GM12878 (cell line): ENCODE results near the gene FERMT3. TPM values are rescaled to one million over a fixed set of nuclear protein-coding genes. Genes with fewer than 3 reads are reported as not detected.

Experiments used
- ATF2 ChIP-seq: IDR thresholded peaks from 2 replicates; pipeline ENCODE4 v1.6.1; 2012; ENCODE audit warnings: low read length, inconsistent platforms
- ATF7 ChIP-seq: fragments of 450-650 bp; IDR thresholded peaks from 2 replicates; pipeline ENCODE4 v1.6.1; 2016; ENCODE audit warnings: low read depth, mild to moderate bottlenecking
- BACH1 ChIP-seq: fragments of 450-650 bp; IDR thresholded peaks from 2 replicates; pipeline ENCODE4 v1.6.1; 2017; ENCODE audit warnings: mild to moderate bottlenecking, borderline replicate concordance
- BMI1 ChIP-seq: fragments of 450-650 bp; IDR thresholded peaks from 2 replicates; pipeline ENCODE4 v1.6.1; 2016; ENCODE audit warnings: mild to moderate bottlenecking, moderate library complexity, borderline replicate concordance
- CTCF ChIP-seq, 3 experiments: IDR thresholded peaks in 2 of 3; conservative IDR thresholded peaks in 1 of 3; 2 replicates each; pipeline ENCODE4 v1.5.1; 2011; ENCODE audit warnings: low read depth in 3 of 3, low read length in 3 of 3, mild to moderate bottlenecking in 3 of 3, control low read depth in 2 of 3, moderate library complexity in 2 of 3, inconsistent platforms in 1 of 3, mixed read lengths in 1 of 3; ENCODE audit not compliant: control insufficient read depth in 2 of 3, insufficient read depth in 1 of 3; ENCODE audit errors: extremely low read depth in 1 of 3
- E2F4 ChIP-seq: IDR thresholded peaks from 2 replicates; pipeline ENCODE4 v1.6.1; 2012; ENCODE audit warnings: low read depth, low read length, improper control_type of control experiment
- FOXM1 ChIP-seq: IDR thresholded peaks from 2 replicates; pipeline ENCODE4 v1.6.1; 2012; ENCODE audit warnings: low read depth, mild to moderate bottlenecking, inconsistent platforms, low read length, moderate library complexity
- GABPA ChIP-seq: IDR thresholded peaks from 2 replicates; pipeline ENCODE4 v1.6.1; 2014; ENCODE audit warnings: antibody characterized with exemption, low read depth, mild to moderate bottlenecking, inconsistent platforms
- IKZF2 ChIP-seq, 2 experiments: fragments of 450-650 bp; IDR thresholded peaks; 2 replicates each; pipeline ENCODE4 v1.6.1; 2017; ENCODE audit warnings: mild to moderate bottlenecking in 2 of 2, moderate library complexity in 2 of 2
- MAX ChIP-seq: IDR thresholded peaks from 2 replicates; pipeline ENCODE4 v1.6.1; 2012; ENCODE audit warnings: low read depth, low read length, improper control_type of control experiment
- NFYB ChIP-seq: IDR thresholded peaks from 2 replicates; pipeline ENCODE4 v1.6.1; 2011; ENCODE audit warnings: low read depth, mild to moderate bottlenecking, low read length, improper control_type of control experiment, moderate library complexity; ENCODE audit not compliant: insufficient read depth
- RCOR1 ChIP-seq: conservative IDR thresholded peaks from 2 replicates; pipeline ENCODE4 v1.6.1; 2012; ENCODE audit warnings: low read depth, low read length, improper control_type of control experiment
- RELB ChIP-seq: fragments of 450-650 bp; IDR thresholded peaks from 2 replicates; pipeline ENCODE4 v1.6.1; 2017; ENCODE audit warnings: low read depth, mild to moderate bottlenecking, moderate library complexity
- SIN3A ChIP-seq: IDR thresholded peaks from 2 replicates; pipeline ENCODE4 v1.6.1; 2012; ENCODE audit warnings: low read depth, low read length, improper control_type of control experiment
- SMAD5 ChIP-seq: IDR thresholded peaks from 2 replicates; pipeline ENCODE4 v1.6.1; 2016; ENCODE audit warnings: antibody characterized with exemption, low read depth
- SMC3 ChIP-seq: IDR thresholded peaks from 2 replicates; pipeline ENCODE4 v1.6.1; 2011; ENCODE audit warnings: low read length, improper control_type of control experiment, borderline replicate concordance
- SPI1 ChIP-seq: IDR thresholded peaks from 2 replicates; pipeline ENCODE4 v1.6.1; 2011; ENCODE audit warnings: low read depth, mild to moderate bottlenecking, low read length, moderate library complexity, borderline replicate concordance; ENCODE audit not compliant: insufficient read depth
- TAF1 ChIP-seq: IDR thresholded peaks from 2 replicates; pipeline ENCODE4 v1.6.1; 2011; ENCODE audit warnings: mild to moderate bottlenecking, low read depth, low read length, borderline replicate concordance
- polyA plus RNA-seq, 11 experiments: library from polyadenylated mRNA; depleted of rRNA in 4 of 11; unstranded in 6 of 11; stranded (reverse) in 5 of 11; fragments of >200 nt; fragmentation: Nextera tagmentation in 4 of 11; fragmentation: Illumina TruSeq in 1 of 11; extraction: Ambion mirVana in 4 of 11; extraction: Trizol in 1 of 11; gene quantifications; 1 replicate in 1 of 11; 2 replicates in 10 of 11; pipeline versions ENCODE4 v1.2.1 to v1.2.3, GENCODE V29; 2011 to 2016; ENCODE audit warnings: inconsistent platforms in 2 of 11, missing spikeins in 2 of 11, low read depth in 1 of 11
- total RNA-seq, 4 experiments: library from RNA; depleted of rRNA in 3 of 4; stranded (reverse); fragments of >200 nt in 3 of 4; fragmentation: Illumina TruSeq in 1 of 4; extraction: Trizol in 1 of 4; gene quantifications; 2 replicates each; pipeline versions ENCODE4 v1.2.1 to v1.2.3, GENCODE V29; 2013 to 2021

FERMT3 gene
- total and polyA plus RNA-seq, 10 of the 15 experiments (the other 5 are each of a cell fraction or from before 2014, with no cell fraction given), result 2.0 to 211 (median 114) TPM

GRCh38 chr11:64225608-64226506 is 19.3 kb downstream of the FERMT3 start, which contains the start of the genes NUDT22 and TRPT1 (continued):
- TF ChIP-seq BMI1, result no peak
- TF ChIP-seq RELB, result 0 out of 2 replicates have a peak, but pooled peaks have one; percentile 25
- no peak for TF ChIP-seq RCOR1
- no peak for TF ChIP-seq MAX
- peak; percentile 81 for TF ChIP-seq GABPA
- peak; percentile 79 for TF ChIP-seq SPI1
- TF ChIP-seq SMAD5, result peak; percentile 21; the same call in 1 of the 2 replicates
- TF ChIP-seq CTCF (IDR thresholded peaks at IDR 0.05 in 2 of 3, conservative IDR thresholded peaks at IDR 0.05 in 1 of 3; ENCODE audit: control insufficient read depth in 2 of 3, extremely low read depth in 1 of 3, insufficient read depth in 1 of 3, low read depth in 3 of 3, low read length in 3 of 3), result peak; percentile 25 to 48 (median 36); a peak in 4 of 6 replicates
- TF ChIP-seq NFYB, result peak; percentile 64; the same call in 1 of the 2 replicates
- TF ChIP-seq SIN3A, result no peak
- TF ChIP-seq TAF1, result peak; percentile 50; the same call in 1 of the 2 replicates
- TF ChIP-seq E2F4, result no peak
- TF ChIP-seq SMC3, result no peak
- no peak for TF ChIP-seq ATF2
- TF ChIP-seq BACH1, result no peak
- no peak for TF ChIP-seq FOXM1
- TF ChIP-seq ATF7, result no peak
- peak; percentile 37 to 44; a peak in 2 of 4 replicates for TF ChIP-seq IKZF2 (IDR thresholded peaks at IDR 0.05)
